ENCODE data around the gene TSEN2. TPM values are rescaled to one million over a fixed set of nuclear protein-coding genes. Genes with fewer than 3 reads are reported as not detected.
"Not testable (repeated sequence)": the region's sequence is repeated elsewhere in the genome, so short reads cannot be mapped to it uniquely, and the experiment has no call there.

The TSEN2 gene
- polyA plus RNA-seq, 1 donor (not counting 4 experiments of a cell fraction or from before 2014, with no cell fraction given): 23.8 TPM

DNA sequence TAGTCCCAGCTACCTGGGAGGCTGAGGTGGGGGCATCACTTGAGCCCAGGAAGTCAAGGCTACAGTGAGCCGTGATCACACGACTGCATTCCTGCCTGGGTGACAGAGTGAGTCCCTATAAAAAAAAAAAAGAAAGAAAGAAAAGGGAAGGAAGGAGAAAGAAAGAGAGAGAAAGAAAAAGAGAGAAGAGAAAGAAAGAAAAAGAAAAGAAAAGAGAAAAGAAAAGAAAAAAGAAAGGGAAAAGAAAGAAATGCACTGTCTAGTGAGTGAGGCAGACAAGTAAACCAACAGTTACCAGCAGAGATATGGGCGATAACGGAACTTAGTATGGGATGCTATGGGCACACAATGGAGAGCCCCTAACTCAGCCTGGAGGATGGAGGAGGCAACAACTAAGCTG, 37.2 kb upstream of the TSEN2 start:
- H3K27me3 ChIP-seq (ENCODE audit: control insufficient read depth, extremely low read depth, insufficient read depth, low read length): peaks cover 16% of the 10 kb centered on the region
- H4K20me1 ChIP-seq (ENCODE audit: control insufficient read depth, extremely low read depth, insufficient read depth, low read length): no peaks in the 10 kb centered on the region
- no peak overlapping the region for H3K27ac ChIP-seq (ENCODE audit: control insufficient read depth, insufficient read depth, low read length)
- TF ChIP-seq CTCF (optimal IDR thresholded peaks at IDR 0.05 in 1 of 3, IDR thresholded peaks at IDR 0.05 in 1 of 3, conservative IDR thresholded peaks at IDR 0.05 in 1 of 3; ENCODE audit: extremely low read depth in 1 of 3, insufficient read depth in 2 of 3, low read length in 3 of 3) (no peak), EZH2 (IDR thresholded peaks at IDR 0.05; ENCODE audit: low read length) (no peak)
- no peaks in the 10 kb centered on the region for H3K36me3 ChIP-seq (ENCODE audit: control insufficient read depth in 2 of 2, extremely low read depth in 1 of 2, insufficient read depth in 2 of 2, low read length in 2 of 2)
- peaks cover 7% of the 10 kb centered on the region for H3K4me1 ChIP-seq (ENCODE audit: control insufficient read depth, extremely low read depth, insufficient read depth, low read length)
- H3K4me2 ChIP-seq (ENCODE audit: control insufficient read depth, extremely low read depth, insufficient read depth, low read depth, low read length): no peak overlapping the region
- DNase-seq (ENCODE audit: low read depth, low spot score) (no peak), FAIRE-seq (no peak)
- dilution Hi-C loops (cut with MboI; ENCODE audit: extremely low pct_ligation_motif_present, low sequenced_read_pairs): no loop called here
- H3K9me1 ChIP-seq (ENCODE audit: control insufficient read depth, extremely low read depth, insufficient read depth, low read length): no peaks in the 10 kb centered on the region
- no peak overlapping the region for H3K9ac ChIP-seq (ENCODE audit: control insufficient read depth, extremely low read depth, insufficient read depth, low read length)
- no peaks in the 10 kb centered on the region for H3K79me2 ChIP-seq (ENCODE audit: control insufficient read depth, insufficient read depth, low read length)
- H3K9me3 ChIP-seq (ENCODE audit: control insufficient read depth, low read depth, low read length): no peaks in the 10 kb centered on the region
- H3K4me3 ChIP-seq (ENCODE audit: control insufficient read depth in 2 of 3, extremely low read depth in 1 of 3, insufficient read depth in 2 of 3, low read depth in 1 of 3, low read length in 3 of 3): no peak overlapping the region
- H2AFZ ChIP-seq (ENCODE audit: control insufficient read depth, low read length): no peak overlapping the region

GRCh38 chr3:12448404-12449202, 35.7 kb upstream of the TSEN2 start:
- dilution Hi-C loops (cut with MboI; ENCODE audit: extremely low pct_ligation_motif_present, low sequenced_read_pairs); H3K4me1 ChIP-seq (ENCODE audit: control insufficient read depth, extremely low read depth, insufficient read depth, low read length); DNase-seq (ENCODE audit: low read depth, low spot score); H3K4me2 ChIP-seq (ENCODE audit: control insufficient read depth, extremely low read depth, insufficient read depth, low read depth, low read length); FAIRE-seq; H3K9me1 ChIP-seq (ENCODE audit: control insufficient read depth, extremely low read depth, insufficient read depth, low read length); H4K20me1 ChIP-seq (ENCODE audit: control insufficient read depth, extremely low read depth, insufficient read depth, low read length); H3K27me3 ChIP-seq (ENCODE audit: control insufficient read depth, extremely low read depth, insufficient read depth, low read length); H2AFZ ChIP-seq (ENCODE audit: control insufficient read depth, low read length); H3K9ac ChIP-seq (ENCODE audit: control insufficient read depth, extremely low read depth, insufficient read depth, low read length); H3K79me2 ChIP-seq (ENCODE audit: control insufficient read depth, insufficient read depth, low read length); H3K4me3 ChIP-seq (ENCODE audit: control insufficient read depth in 2 of 3, extremely low read depth in 1 of 3, insufficient read depth in 2 of 3, low read depth in 1 of 3, low read length in 3 of 3); H3K9me3 ChIP-seq (ENCODE audit: control insufficient read depth, low read depth, low read length); H3K36me3 ChIP-seq (ENCODE audit: control insufficient read depth in 2 of 2, extremely low read depth in 1 of 2, insufficient read depth in 2 of 2, low read length in 2 of 2); H3K27ac ChIP-seq (ENCODE audit: control insufficient read depth, insufficient read depth, low read length): not testable (repeated sequence)

Data from keratinocyte (primary cell).